Measurements from ENCODE around the gene ZNF513. TPM values are rescaled to one million over a fixed set of nuclear protein-coding genes. Genes with fewer than 3 reads are reported as not detected.

The ZNF513 gene
- total RNA-seq, 3 donors from 2014 or later (not counting 1 experiment from before 2014, with no cell fraction given), result 24.2 to 28.1 (median 26.1) TPM

DNA sequence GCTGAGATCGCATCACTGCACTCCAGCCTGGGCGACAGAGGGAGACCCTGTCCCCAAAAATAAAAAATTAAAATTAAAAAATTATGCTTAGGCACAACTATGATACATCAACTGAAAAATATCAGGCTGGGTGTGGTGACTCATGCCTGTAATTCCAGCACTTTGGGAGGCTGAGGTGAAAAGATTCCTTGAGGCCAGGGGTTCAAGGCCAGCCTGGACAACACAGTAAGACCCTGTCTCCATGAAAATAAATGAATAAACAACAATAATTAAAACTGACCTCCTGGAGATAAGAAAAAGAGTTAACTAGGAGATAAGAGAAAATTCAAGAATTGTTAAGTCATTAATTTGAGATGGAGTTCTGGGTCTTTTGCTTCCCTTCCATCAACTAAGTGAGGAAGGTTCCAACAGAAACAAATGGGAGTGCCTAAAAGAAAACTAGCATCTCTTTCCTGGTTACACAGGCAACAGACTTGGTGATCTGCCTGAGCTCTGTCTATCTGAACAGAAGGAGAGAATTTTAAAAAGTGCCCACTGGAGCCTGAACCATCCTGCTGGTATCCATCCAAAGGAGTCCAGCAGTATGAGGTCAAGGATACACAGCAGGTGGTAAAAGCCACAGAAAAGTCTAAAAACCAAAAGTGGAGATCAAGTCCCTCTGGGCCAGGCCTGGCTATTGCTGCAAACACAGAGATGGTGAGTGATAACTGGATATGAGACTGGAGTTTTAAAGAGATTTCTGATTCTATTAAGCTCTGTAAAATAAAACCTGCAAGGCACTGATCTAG is 20.0 kb upstream of the ZNF513 start:
- H3K4me3 ChIP-seq (ENCODE audit: low read length), result no peak overlapping the region
- intact Hi-C loops (cut with micrococcal nuclease), result no loop called here
- TF ChIP-seq, protein P1, sequence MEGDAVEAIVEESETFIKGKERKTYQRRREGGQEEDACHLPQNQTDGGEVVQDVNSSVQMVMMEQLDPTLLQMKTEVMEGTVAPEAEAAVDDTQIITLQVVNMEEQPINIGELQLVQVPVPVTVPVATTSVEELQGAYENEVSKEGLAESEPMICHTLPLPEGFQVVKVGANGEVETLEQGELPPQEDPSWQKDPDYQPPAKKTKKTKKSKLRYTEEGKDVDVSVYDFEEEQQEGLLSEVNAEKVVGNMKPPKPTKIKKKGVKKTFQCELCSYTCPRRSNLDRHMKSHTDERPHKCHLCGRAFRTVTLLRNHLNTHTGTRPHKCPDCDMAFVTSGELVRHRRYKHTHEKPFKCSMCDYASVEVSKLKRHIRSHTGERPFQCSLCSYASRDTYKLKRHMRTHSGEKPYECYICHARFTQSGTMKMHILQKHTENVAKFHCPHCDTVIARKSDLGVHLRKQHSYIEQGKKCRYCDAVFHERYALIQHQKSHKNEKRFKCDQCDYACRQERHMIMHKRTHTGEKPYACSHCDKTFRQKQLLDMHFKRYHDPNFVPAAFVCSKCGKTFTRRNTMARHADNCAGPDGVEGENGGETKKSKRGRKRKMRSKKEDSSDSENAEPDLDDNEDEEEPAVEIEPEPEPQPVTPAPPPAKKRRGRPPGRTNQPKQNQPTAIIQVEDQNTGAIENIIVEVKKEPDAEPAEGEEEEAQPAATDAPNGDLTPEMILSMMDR (IDR thresholded peaks at IDR 0.05), result no peak
- H3K27ac Mint-ChIP-seq, result peak overlapping the region; percentile 4 to 81
- H3K4me1 Mint-ChIP-seq, result peaks cover 24 to 27% of the 10 kb centered on the region in 2 donors
- 100% methylated on average over 1 of the region's 2 CpGs for WGBS (ENCODE audit: insufficient coverage)
- no peaks in the 10 kb centered on the region for H3K4me1 ChIP-seq (ENCODE audit: control insufficient read depth, insufficient read depth, low read length)
- ATAC-seq, result no peak
- no peak overlapping the region for H3K27ac ChIP-seq (ENCODE audit: low read length)
- no peaks in the 10 kb centered on the region for H3K27me3 ChIP-seq (ENCODE audit: control insufficient read depth, insufficient read depth, low read length)
- no peaks in the 10 kb centered on the region for H3K9me3 Mint-ChIP-seq
- H3K4me3 Mint-ChIP-seq, result no peak overlapping the region
- H3K27me3 Mint-ChIP-seq (ENCODE audit: low read depth in 2 of 2), result no peaks in the 10 kb centered on the region
- no peaks in the 10 kb centered on the region for H3K9me3 ChIP-seq (ENCODE audit: control insufficient read depth, insufficient read depth, low read length)
- DNase-seq, result no peak
- H3K36me3 ChIP-seq (ENCODE audit: control insufficient read depth, insufficient read depth, low read length), result peaks cover 2% of the 10 kb centered on the region
- no peaks in the 10 kb centered on the region for H3K36me3 Mint-ChIP-seq

DNA sequence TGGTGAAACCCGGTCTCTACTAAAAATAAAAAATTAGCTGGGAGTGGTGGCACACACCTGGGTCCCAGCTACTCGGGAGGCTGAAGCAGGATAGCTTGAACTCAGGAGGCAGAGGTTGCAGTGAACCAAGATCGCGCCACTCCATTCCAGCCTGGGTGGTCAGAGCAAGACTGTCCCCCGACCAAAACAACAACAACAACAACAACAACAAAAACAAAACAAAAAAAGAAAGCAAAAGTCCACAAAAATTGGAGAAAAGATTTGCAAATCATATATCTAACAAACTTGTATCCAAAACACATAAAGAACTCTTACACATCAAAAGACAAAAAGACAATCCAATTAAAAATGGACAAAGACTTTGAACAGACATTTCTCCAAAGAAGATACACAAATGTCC is 18.4 kb upstream of the ZNF513 start:
- Histone ChIP-seq H3K9me3 (ENCODE audit: control insufficient read depth, insufficient read depth, low read length) (no peaks in the 10 kb centered on the region), H3K4me1 (ENCODE audit: control insufficient read depth, insufficient read depth, low read length) (no peaks in the 10 kb centered on the region), H3K27me3 (ENCODE audit: control insufficient read depth, insufficient read depth, low read length) (no peaks in the 10 kb centered on the region), H3K27ac (ENCODE audit: low read length) (no peak overlapping the region), H3K36me3 (ENCODE audit: control insufficient read depth, insufficient read depth, low read length) (peaks cover 2% of the 10 kb centered on the region), H3K4me3 (ENCODE audit: low read length) (no peak overlapping the region)
- H3K4me1 Mint-ChIP-seq, result peaks cover 24 to 29% of the 10 kb centered on the region in 2 donors
- 91% methylated on average over 5 of the region's 5 CpGs for WGBS (ENCODE audit: insufficient coverage)
- H3K9me3 Mint-ChIP-seq, result no peaks in the 10 kb centered on the region
- no peak overlapping the region for H3K4me3 Mint-ChIP-seq
- H3K36me3 Mint-ChIP-seq, result no peaks in the 10 kb centered on the region
- TF ChIP-seq, protein P1 (IDR thresholded peaks at IDR 0.05), result no peak
- H3K27ac Mint-ChIP-seq, result peak overlapping the region in 1 of 2 donors; percentile 52
- no peak for ATAC-seq
- no peaks in the 10 kb centered on the region for H3K27me3 Mint-ChIP-seq (ENCODE audit: low read depth in 2 of 2)
- no peak for DNase-seq
- intact Hi-C loops (cut with micrococcal nuclease), result no loop called here

DNA sequence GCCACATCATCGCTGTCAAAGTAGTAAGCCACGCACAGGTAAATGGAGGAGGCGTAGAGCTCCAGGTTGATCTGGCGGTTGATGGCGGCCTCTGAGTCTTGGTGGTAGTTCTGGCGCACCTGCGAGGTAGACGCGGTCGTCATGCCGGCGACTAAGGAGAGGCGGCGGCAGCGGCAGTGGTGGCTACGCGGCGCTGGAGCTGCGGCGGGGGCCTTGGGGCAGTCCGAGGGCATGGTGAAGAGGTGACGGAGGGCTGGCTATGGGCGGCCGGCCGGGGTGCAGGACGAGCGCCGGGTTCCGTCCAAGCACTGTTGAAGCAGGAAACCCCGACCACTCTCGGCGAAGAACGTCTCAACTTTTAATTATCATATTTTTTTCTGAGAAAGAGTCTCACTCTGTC is 12.7 kb upstream of the ZNF513 start:
- H3K9me3 Mint-ChIP-seq, result no peaks in the 10 kb centered on the region
- DNase-seq, result no peak

More for the DNA sequence above, 12.7 kb upstream of the ZNF513 start:
- H3K27ac ChIP-seq (ENCODE audit: low read length), result no peak overlapping the region
- H3K4me3 ChIP-seq (ENCODE audit: low read length), result no peak overlapping the region
- Mint-ChIP-seq H3K27me3 (ENCODE audit: low read depth in 2 of 2) (no peaks in the 10 kb centered on the region), H3K4me3 (no peak overlapping the region), H3K4me1 (peaks cover 22 to 31% of the 10 kb centered on the region in 2 donors), H3K36me3 (no peaks in the 10 kb centered on the region), H3K27ac (peak overlapping the region; percentile 93 to 97)
- H3K9me3 ChIP-seq (ENCODE audit: control insufficient read depth, insufficient read depth, low read length), result no peaks in the 10 kb centered on the region
- H3K36me3 ChIP-seq (ENCODE audit: control insufficient read depth, insufficient read depth, low read length), result no peaks in the 10 kb centered on the region
- 97% methylated on average over 33 of the region's 33 CpGs for WGBS (ENCODE audit: insufficient coverage)
- H3K4me1 ChIP-seq (ENCODE audit: control insufficient read depth, insufficient read depth, low read length), result peaks cover 9% of the 10 kb centered on the region
- no peaks in the 10 kb centered on the region for H3K27me3 ChIP-seq (ENCODE audit: control insufficient read depth, insufficient read depth, low read length)
- ATAC-seq, result no peak
- TF ChIP-seq, protein P1 (IDR thresholded peaks at IDR 0.05), result no peak
- intact Hi-C loops (cut with micrococcal nuclease), result loop anchor here (5.0 kb wide), 1 partner anchor 34 kb away; the partner anchor contains the start of gene NRBP1
